Fibroblast of lung (primary cell): ENCODE data around the gene DDR1. TPM values are rescaled to one million over a fixed set of nuclear protein-coding genes. Genes with fewer than 3 reads are reported as not detected.

Source experiments
- DNase-seq, 2 donors: peaks; one replicate each; pipeline versions ENCODE4 v3.0.0 to v3.0.0-alpha.2; 2010; ENCODE audit warnings: low read depth in 2 of 2
- H2AFZ ChIP-seq: 2 replicates; pipeline ENCODE4 v1.5.1; 2012; ENCODE audit warnings: low read length, control low read depth, inconsistent platforms
- H3K27ac ChIP-seq: 2 replicates; pipeline ENCODE4 v1.5.1; 2011; ENCODE audit warnings: low read length, control low read depth; ENCODE audit not compliant: insufficient read depth
- H3K27me3 ChIP-seq: 2 replicates; pipeline ENCODE4 v1.5.1; 2011; ENCODE audit warnings: mild to moderate bottlenecking, low read length; ENCODE audit not compliant: control insufficient read depth, insufficient read depth
- H3K36me3 ChIP-seq: 2 replicates; pipeline ENCODE4 v1.5.1; 2011; ENCODE audit warnings: low read length; ENCODE audit not compliant: control insufficient read depth, insufficient read depth
- H3K4me1 ChIP-seq: 2 replicates; pipeline ENCODE4 v1.5.1; 2011; ENCODE audit warnings: low read length; ENCODE audit not compliant: control insufficient read depth, insufficient read depth; ENCODE audit errors: extremely low read depth
- H3K4me2 ChIP-seq: 2 replicates; pipeline ENCODE4 v1.5.1; 2011; ENCODE audit warnings: low read length, control low read depth; ENCODE audit not compliant: insufficient read depth; ENCODE audit errors: extremely low read depth
- H3K4me3 ChIP-seq, 4 experiments: fragments of 200-600 bp in 1 of 4; sonication (generic) in 1 of 4; replicated peaks in 1 of 4; 2 replicates each; pipeline ENCODE4 v1.5.1; 2011 to 2016; ENCODE audit warnings: low read length in 4 of 4, low read depth in 3 of 4, mild to moderate bottlenecking in 3 of 4, control low read depth in 2 of 4, inconsistent platforms in 1 of 4, mixed read lengths in 1 of 4; ENCODE audit not compliant: insufficient read depth in 1 of 4; ENCODE audit errors: control extremely low read depth in 1 of 4
- H3K79me2 ChIP-seq: 2 replicates; pipeline ENCODE4 v1.5.1; 2012; ENCODE audit warnings: mild to moderate bottlenecking, low read length, inconsistent platforms; ENCODE audit not compliant: control insufficient read depth, insufficient read depth
- H3K9ac ChIP-seq: 2 replicates; pipeline ENCODE4 v1.5.1; 2011; ENCODE audit warnings: mild to moderate bottlenecking, low read length, control low read depth; ENCODE audit not compliant: insufficient read depth
- H3K9me3 ChIP-seq: 2 replicates; pipeline ENCODE4 v1.5.1; 2012; ENCODE audit warnings: low read depth, low read length; ENCODE audit not compliant: control insufficient read depth, insufficient read depth
- H4K20me1 ChIP-seq: 2 replicates; pipeline ENCODE4 v1.5.1; 2011; ENCODE audit warnings: low read length; ENCODE audit not compliant: control insufficient read depth, insufficient read depth; ENCODE audit errors: extremely low read depth
- EZH2 ChIP-seq: IDR thresholded peaks from 2 replicates; pipeline ENCODE4 v1.5.1; 2012; ENCODE audit warnings: low read length, control low read depth, mild to moderate bottlenecking; ENCODE audit errors: missing control alignments
- polyA plus RNA-seq, 2 donors: library from polyadenylated mRNA; depleted of rRNA in 1 of 2; stranded (reverse) in 1 of 2; unstranded in 1 of 2; fragments of >200 nt; gene quantifications; 2 replicates each; pipeline ENCODE4 v1.2.1, GENCODE V29; 2011 to 2012; ENCODE audit warnings: missing spikeins in 1 of 2
- total RNA-seq: library from RNA; depleted of rRNA; stranded (reverse); fragments of >200 nt; gene quantifications from 2 replicates; pipeline ENCODE4 v1.2.1, GENCODE V29; 2014
- TF ChIP-seq, protein P1 (sequence below), 2 donors: IDR thresholded peaks in 1 of 2; conservative IDR thresholded peaks in 1 of 2; 1 replicate in 1 of 2; 2 replicates in 1 of 2; pipeline ENCODE4 v1.5.1; 2011 to 2012; ENCODE audit warnings: low read length in 2 of 2, control low read depth in 1 of 2, inconsistent platforms in 1 of 2, low read depth in 1 of 2, mild to moderate bottlenecking in 1 of 2

Gene DDR1
- total and polyA plus RNA-seq, 2 donors (not counting 1 experiment from before 2014, with no cell fraction given) = 10.9 to 17.5 TPM

DNA sequence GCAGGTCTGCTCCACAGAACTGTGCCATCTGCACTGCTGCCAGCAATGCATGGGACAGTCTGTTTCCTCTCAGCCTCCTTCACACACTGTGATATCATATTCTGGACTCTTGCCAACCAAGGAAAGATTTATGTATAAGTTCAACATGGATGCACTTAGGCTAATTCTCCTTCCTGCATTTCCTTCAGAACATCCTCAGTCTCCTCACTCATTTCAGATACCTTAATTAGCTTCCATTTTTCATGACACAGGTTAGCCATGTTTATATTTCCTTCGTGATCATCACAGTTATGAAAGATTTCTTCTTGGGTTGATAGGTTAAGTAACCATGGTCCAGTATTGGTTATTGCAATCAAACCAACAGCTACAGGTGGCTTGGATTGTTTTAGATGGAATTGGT is 46.4 kb upstream of the DDR1 start:
- H3K4me2 ChIP-seq = no peak overlapping the region

DNA sequence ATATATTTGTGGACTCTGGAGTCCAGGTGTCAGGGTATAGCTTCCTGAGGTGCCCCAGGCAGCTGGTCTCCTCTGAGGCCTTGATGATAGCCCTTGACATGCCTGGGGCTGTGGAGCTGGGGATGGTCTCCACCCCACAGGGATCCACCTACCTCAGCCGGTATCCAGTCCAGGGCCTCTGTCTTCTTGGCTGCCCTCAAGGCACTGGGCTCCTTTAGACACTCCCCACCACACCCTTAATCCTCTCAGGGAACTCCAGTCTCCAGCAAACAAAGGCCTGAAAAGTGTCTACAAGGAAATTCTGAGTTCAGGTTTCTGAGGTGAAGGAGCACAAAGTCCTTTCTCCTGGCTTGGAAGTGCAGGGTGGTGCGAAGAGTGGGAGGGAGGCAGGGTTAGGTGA is 44.6 kb upstream of the DDR1 start:
- Histone ChIP-seq H3K27ac (no peak overlapping the region), H3K9me3 (no peaks in the 10 kb centered on the region), H3K4me1 (no peaks in the 10 kb centered on the region), H3K9ac (no peak overlapping the region), H3K4me2 (no peak overlapping the region), H3K79me2 (no peaks in the 10 kb centered on the region), H4K20me1 (no peaks in the 10 kb centered on the region), H2AFZ (no peak overlapping the region), H3K27me3 (no peaks in the 10 kb centered on the region), H3K36me3 (no peaks in the 10 kb centered on the region), H3K4me3 (no peak overlapping the region)
- DNase-seq = no peak
- TF ChIP-seq, protein P1, sequence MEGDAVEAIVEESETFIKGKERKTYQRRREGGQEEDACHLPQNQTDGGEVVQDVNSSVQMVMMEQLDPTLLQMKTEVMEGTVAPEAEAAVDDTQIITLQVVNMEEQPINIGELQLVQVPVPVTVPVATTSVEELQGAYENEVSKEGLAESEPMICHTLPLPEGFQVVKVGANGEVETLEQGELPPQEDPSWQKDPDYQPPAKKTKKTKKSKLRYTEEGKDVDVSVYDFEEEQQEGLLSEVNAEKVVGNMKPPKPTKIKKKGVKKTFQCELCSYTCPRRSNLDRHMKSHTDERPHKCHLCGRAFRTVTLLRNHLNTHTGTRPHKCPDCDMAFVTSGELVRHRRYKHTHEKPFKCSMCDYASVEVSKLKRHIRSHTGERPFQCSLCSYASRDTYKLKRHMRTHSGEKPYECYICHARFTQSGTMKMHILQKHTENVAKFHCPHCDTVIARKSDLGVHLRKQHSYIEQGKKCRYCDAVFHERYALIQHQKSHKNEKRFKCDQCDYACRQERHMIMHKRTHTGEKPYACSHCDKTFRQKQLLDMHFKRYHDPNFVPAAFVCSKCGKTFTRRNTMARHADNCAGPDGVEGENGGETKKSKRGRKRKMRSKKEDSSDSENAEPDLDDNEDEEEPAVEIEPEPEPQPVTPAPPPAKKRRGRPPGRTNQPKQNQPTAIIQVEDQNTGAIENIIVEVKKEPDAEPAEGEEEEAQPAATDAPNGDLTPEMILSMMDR (conservative IDR thresholded peaks at IDR 0.05 in 1 of 2, IDR thresholded peaks at IDR 0.05 in 1 of 2; ENCODE audit: low read depth in 1 of 2, low read length in 2 of 2) = no peak
- TF ChIP-seq EZH2 = no peak

More for the DNA sequence above, 46.4 kb upstream of the DDR1 start:
- Histone ChIP-seq H2AFZ (no peak overlapping the region), H3K36me3 (no peaks in the 10 kb centered on the region), H3K4me3 (no peak overlapping the region), H3K79me2 (no peaks in the 10 kb centered on the region), H4K20me1 (no peaks in the 10 kb centered on the region), H3K9ac (no peak overlapping the region), H3K27ac (no peak overlapping the region), H3K4me1 (no peaks in the 10 kb centered on the region), H3K9me3 (no peaks in the 10 kb centered on the region), H3K27me3 (no peaks in the 10 kb centered on the region)
- TF ChIP-seq, protein P1 (conservative IDR thresholded peaks at IDR 0.05 in 1 of 2, IDR thresholded peaks at IDR 0.05 in 1 of 2; ENCODE audit: low read depth in 1 of 2, low read length in 2 of 2) = no peak
- no peak for DNase-seq

DNA sequence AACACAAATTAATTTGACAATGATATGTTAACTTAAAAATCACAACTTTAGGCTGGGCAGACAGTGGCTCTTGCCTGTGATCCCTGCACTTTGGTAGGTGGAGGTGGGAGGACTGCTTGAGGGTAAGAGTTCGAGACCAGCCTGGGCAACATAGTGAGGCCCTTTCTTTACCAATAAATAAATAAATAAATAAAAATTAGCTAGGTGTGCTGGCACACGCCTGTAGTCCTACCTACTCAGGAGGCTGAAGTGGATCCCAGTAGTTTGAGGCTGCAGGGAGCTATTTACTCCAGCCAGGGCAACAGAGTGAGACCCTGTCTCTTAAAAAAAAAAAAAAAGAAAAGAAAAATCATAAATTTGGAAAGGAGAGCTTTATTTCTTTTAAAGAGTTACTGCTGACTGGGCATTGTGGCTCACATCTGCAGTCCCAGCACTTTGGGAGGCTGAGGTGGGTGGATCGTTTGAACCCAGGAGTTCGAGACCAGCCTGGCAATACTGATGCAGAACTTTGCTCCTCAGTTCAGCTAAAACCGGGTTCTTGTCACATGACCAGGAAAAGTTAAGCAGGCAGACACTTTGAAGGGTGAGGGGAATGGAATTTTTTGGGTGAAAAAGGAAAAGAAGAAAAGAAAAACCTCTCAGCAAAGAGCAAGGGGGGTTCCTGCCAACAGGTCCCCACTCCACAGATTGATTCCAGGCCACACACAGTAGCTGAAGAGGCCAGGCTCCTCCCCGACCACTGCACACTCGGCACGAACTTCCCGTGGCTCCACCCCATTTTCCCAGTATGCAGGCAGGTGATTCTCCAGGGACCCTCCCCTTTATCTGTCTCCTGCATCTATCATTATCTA is 44.0 kb upstream of the DDR1 start:
- Histone ChIP-seq H3K36me3 (no peaks in the 10 kb centered on the region), H3K4me1 (no peaks in the 10 kb centered on the region), H3K4me3 (no peak overlapping the region), H3K79me2 (no peaks in the 10 kb centered on the region), H4K20me1 (no peaks in the 10 kb centered on the region), H3K27ac (no peak overlapping the region), H3K9ac (no peak overlapping the region), H3K27me3 (no peaks in the 10 kb centered on the region), H2AFZ (no peak overlapping the region), H3K9me3 (no peaks in the 10 kb centered on the region), H3K4me2 (no peak overlapping the region)
- DNase-seq = no peak
- TF ChIP-seq, protein P1 (conservative IDR thresholded peaks at IDR 0.05 in 1 of 2, IDR thresholded peaks at IDR 0.05 in 1 of 2; ENCODE audit: low read depth in 1 of 2, low read length in 2 of 2) = no peak
- TF ChIP-seq EZH2 = no peak
